ENCODE data around the gene CENPI. TPM values are rescaled to one million over a fixed set of nuclear protein-coding genes. Genes with fewer than 3 reads are reported as not detected.

The CENPI gene
- total RNA-seq, 2 donors from 2014 or later, result 15.6 to 19.3 TPM

GRCh38 chrX:101091817-101092216 lies 6.2 kb upstream of the CENPI start:
- H3K4me1 Mint-ChIP-seq (ENCODE audit: low read depth), result no peaks in the 10 kb centered on the region
- H3K9me3 Mint-ChIP-seq, result no peaks in the 10 kb centered on the region
- DNase-seq (no peak), ATAC-seq (replicated peaks in 1 of 2) (no peak)
- peaks cover 27% of the 10 kb centered on the region for H3K27me3 Mint-ChIP-seq (ENCODE audit: low read depth)
- H3K27ac Mint-ChIP-seq, result no peak overlapping the region
- H3K4me3 Mint-ChIP-seq, result no peak overlapping the region
- H3K36me3 Mint-ChIP-seq (ENCODE audit: insufficient read depth in 2 of 2), result no peaks in the 10 kb centered on the region

DNA sequence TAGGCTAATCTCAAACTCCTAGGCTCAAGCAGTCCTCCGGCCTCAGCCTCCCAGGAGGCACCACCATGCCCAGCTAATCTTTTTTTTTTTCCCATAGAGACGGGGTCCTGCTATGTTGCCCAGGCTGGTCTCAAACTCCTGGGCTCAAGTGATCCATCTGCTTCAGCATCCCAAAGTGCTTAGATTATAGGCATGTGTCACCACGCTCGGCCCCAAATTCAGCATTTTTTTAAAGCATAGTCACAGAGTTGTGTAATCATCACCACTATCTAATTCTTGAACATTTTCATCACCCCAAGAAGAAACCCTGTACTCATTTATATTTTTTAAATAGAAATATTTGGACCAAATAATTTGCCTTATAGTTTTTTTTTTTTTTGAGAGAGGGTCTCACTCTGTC lies 10.3 kb downstream of the CENPI start:
- no peaks in the 10 kb centered on the region for H3K4me1 Mint-ChIP-seq (ENCODE audit: low read depth)
- no peak overlapping the region for H3K27ac Mint-ChIP-seq
- ATAC-seq (replicated peaks in 1 of 2) (no peak), DNase-seq (no peak)
- H3K27me3 Mint-ChIP-seq (ENCODE audit: low read depth), result no peaks in the 10 kb centered on the region
- H3K9me3 Mint-ChIP-seq, result no peaks in the 10 kb centered on the region
- H3K36me3 Mint-ChIP-seq (ENCODE audit: insufficient read depth in 2 of 2), result peaks cover 0 to 11% of the 10 kb centered on the region in 2 donors
- H3K4me3 Mint-ChIP-seq, result no peak overlapping the region

DNA sequence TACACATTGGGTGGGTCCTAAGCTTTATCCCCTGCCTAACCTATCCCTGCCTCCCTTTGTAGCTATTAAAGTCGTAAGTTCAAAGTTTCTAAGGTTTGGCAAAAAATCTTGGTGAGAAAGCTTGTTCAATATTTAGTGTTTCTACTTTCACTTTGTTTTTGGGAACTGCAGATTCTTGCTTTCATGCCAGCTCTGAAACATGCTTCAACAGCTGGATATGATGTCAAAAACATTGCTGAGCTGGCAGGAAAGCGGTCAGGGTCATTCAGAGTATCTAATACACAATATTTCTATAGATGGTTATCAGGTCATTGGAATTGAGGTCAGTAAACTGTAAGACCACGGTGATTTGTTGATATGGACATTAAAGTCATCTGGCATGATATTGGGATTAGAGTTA lies 19.7 kb downstream of the CENPI start:
- H3K27ac Mint-ChIP-seq, result no peak overlapping the region
- ATAC-seq (replicated peaks in 1 of 2), result no peak
- no peaks in the 10 kb centered on the region for H3K27me3 Mint-ChIP-seq (ENCODE audit: low read depth)
- H3K36me3 Mint-ChIP-seq (ENCODE audit: insufficient read depth in 2 of 2), result peaks cover 9 to 23% of the 10 kb centered on the region in 2 donors
- no peak for DNase-seq
- peaks cover 0 to 1% of the 10 kb centered on the region in 2 donors for H3K9me3 Mint-ChIP-seq
- H3K4me1 Mint-ChIP-seq (ENCODE audit: low read depth), result no peaks in the 10 kb centered on the region
- H3K4me3 Mint-ChIP-seq, result no peak overlapping the region

DNA sequence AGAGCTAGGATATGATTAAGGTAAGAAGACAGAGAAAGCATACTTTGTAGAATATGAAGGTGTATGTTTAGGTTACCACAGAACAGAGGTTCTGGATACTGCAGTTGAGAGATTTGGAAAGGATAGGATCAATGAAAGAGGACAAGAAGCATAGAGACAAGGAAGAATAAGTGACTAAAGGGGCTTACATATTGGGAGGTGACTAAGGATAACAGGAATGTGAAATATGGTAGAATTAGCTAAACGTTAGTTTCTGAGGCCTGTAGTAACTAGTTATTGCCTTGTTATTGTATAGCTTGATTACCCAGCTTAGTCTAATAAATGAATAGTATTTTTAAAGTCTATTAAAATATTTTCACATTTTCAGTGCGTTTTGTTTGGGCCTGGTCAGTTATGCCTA lies 38.2 kb downstream of the CENPI start:
- H3K9me3 Mint-ChIP-seq, result no peaks in the 10 kb centered on the region
- no peak overlapping the region for H3K4me3 Mint-ChIP-seq
- no peaks in the 10 kb centered on the region for H3K4me1 Mint-ChIP-seq (ENCODE audit: low read depth)
- ATAC-seq (replicated peaks in 1 of 2) (no peak), DNase-seq (no peak)
- H3K27ac Mint-ChIP-seq, result no peak overlapping the region
- H3K27me3 Mint-ChIP-seq (ENCODE audit: low read depth), result no peaks in the 10 kb centered on the region
- peaks cover 11 to 29% of the 10 kb centered on the region in 2 donors for H3K36me3 Mint-ChIP-seq (ENCODE audit: insufficient read depth in 2 of 2)

Other genes starting within 250 kb of the CENPI start
- gene NOX1, start 223.8 kb upstream of the CENPI start, total RNA-seq, result not detected
- gene XKRX, start 169.3 kb upstream of the CENPI start, total RNA-seq, result 1 to 10 TPM; 1.8 to 2.3 TPM
- gene ARL13A, start 128.5 kb upstream of the CENPI start, total RNA-seq, result not detected
- 10 to 100 TPM; 24.4 to 25.9 TPM for gene TRMT2B, start 46.1 kb upstream of the CENPI start, total RNA-seq
- under 1 TPM in 1 of 2 donors, not detected in 1; 0.26 TPM for gene TMEM35A, start 19.3 kb upstream of the CENPI start, total RNA-seq
- gene DRP2, start 121.6 kb downstream of the CENPI start, total RNA-seq, result 1 to 10 TPM in 1 of 2 donors, under 1 TPM in 1; 0.86 to 1.2 TPM
- gene TAF7L, start 193.1 kb downstream of the CENPI start, total RNA-seq, result not detected

Data from activated T-cell treated with anti-CD3 and anti-CD28 coated beads, Interleukin-2, amount 50 U/mL, for 72 hours (primary cell).